ENCODE measurements around the gene PRR5L.

DNA sequence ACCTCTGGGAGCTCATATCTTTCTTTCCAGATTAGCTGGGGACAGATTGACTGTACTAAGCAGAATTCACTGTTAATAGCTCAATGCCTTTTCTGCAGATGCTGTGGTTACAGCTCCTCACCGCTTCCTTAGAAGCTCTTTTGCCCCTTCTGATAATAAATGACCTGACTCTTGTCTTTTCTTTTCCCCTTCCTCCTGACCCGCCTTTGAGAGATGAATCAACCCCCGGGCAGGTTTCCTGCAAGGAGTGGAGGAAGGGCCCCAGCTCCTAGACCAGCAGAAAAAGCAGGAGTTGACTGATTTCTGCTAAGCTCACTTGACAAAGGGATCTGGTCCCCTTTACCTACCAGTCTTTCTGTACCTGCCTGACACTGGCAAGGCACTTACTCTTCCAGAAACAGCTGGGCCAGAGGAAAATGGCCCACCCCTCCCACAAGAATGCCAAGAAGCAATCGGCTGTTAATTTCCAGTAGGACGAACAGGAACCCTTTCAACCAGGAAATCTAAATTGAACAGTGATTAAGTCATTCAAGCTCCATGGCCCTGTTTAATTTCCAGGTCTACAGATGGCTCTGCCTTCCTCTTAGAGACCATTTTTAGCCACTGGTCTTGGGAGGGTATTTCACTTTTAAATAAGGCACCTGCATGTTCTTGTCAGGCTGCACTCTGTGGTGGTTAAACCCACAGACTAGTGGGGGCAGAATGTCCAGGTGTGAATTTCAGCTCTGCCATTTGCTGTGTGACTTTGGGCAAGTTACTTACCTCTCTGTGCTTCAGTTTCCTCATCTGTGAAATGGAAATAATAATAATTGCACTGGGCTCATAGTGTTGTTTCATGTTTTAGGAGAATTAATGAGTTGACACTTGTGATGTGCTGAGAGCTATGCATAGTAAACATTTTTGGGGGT is 67.5 kb downstream of the PRR5L start:
- TF ChIP-seq, protein P1, sequence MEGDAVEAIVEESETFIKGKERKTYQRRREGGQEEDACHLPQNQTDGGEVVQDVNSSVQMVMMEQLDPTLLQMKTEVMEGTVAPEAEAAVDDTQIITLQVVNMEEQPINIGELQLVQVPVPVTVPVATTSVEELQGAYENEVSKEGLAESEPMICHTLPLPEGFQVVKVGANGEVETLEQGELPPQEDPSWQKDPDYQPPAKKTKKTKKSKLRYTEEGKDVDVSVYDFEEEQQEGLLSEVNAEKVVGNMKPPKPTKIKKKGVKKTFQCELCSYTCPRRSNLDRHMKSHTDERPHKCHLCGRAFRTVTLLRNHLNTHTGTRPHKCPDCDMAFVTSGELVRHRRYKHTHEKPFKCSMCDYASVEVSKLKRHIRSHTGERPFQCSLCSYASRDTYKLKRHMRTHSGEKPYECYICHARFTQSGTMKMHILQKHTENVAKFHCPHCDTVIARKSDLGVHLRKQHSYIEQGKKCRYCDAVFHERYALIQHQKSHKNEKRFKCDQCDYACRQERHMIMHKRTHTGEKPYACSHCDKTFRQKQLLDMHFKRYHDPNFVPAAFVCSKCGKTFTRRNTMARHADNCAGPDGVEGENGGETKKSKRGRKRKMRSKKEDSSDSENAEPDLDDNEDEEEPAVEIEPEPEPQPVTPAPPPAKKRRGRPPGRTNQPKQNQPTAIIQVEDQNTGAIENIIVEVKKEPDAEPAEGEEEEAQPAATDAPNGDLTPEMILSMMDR (IDR thresholded peaks at IDR 0.05) = no peak
- TF ChIP-seq POLR2A (IDR thresholded peaks at IDR 0.05) (no peak), POLR2AphosphoS5 (IDR thresholded peaks at IDR 0.05) (no peak)

Measured in sigmoid colon (tissue), 4 donors.